ENCODE data around the gene TTL. TPM values are rescaled to one million over a fixed set of nuclear protein-coding genes. Genes with fewer than 3 reads are reported as not detected.
"Not testable (repeated sequence)": the region's sequence is repeated elsewhere in the genome, so short reads cannot be mapped to it uniquely, and the experiment has no call there.

TTL gene
- 84.4 and 85.0 TPM in 2 replicates for polyA plus RNA-seq (2014; cell fraction: cytosol; rRNA removed)
- polyA plus RNA-seq (2014; cell fraction: nucleus; rRNA removed): 64.6 and 67.8 TPM in 2 replicates

- peak; percentile 61 for DNase-seq (ENCODE audit: low spot score)
These were observed at the start of gene TTL for GRCh38 chr2:112481528-112482233. TTL (plus strand) TSS chr2:112482156; CDS start chr2:112482345, 189 bp downstream.

- DNase-seq (ENCODE audit: low spot score): not testable (repeated sequence)
These were observed 49.6 kb upstream of the TTL start for GRCh38 chr2:112432390-112432734.

- not testable (repeated sequence) for DNase-seq (ENCODE audit: low spot score)
These were observed 49.0 kb upstream of the TTL start for GRCh38 chr2:112432735-112433479.

- peak; percentile 65 for DNase-seq (ENCODE audit: low spot score)
These were observed 48.5 kb upstream of the TTL start, which contains the start of gene RGPD8 for GRCh38 chr2:112433480-112433879. RGPD8 (minus strand) TSS chr2:112433645; CDS start chr2:112433453, 192 bp downstream.

- DNase-seq (ENCODE audit: low spot score): peak; percentile 3
These were observed 47.8 kb upstream of the TTL start for GRCh38 chr2:112433932-112434730.

- peak; percentile 2 for DNase-seq (ENCODE audit: low spot score)
These were observed 46.9 kb upstream of the TTL start for GRCh38 chr2:112434890-112435715.

GRCh38 chr2:112435716-112436431, 46.1 kb upstream of the TTL start:
- DNase-seq (ENCODE audit: low spot score): peak; percentile 0

- DNase-seq (ENCODE audit: low spot score): not testable (repeated sequence)
These were observed 45.0 kb upstream of the TTL start for GRCh38 chr2:112436993-112437392.

- DNase-seq (ENCODE audit: low spot score): not testable (repeated sequence)
These were observed 44.5 kb upstream of the TTL start for GRCh38 chr2:112437405-112437831.

- not testable (repeated sequence) for DNase-seq (ENCODE audit: low spot score)
These were observed 43.2 kb upstream of the TTL start for GRCh38 chr2:112438603-112439261.

- not testable (repeated sequence) for DNase-seq (ENCODE audit: low spot score)
These were observed 37.7 kb upstream of the TTL start for GRCh38 chr2:112444256-112444655.

GRCh38 chr2:112449854-112450253, 32.1 kb upstream of the TTL start:
- DNase-seq (ENCODE audit: low spot score): no peak

- no peak for DNase-seq (ENCODE audit: low spot score)
These were observed 30.6 kb upstream of the TTL start for GRCh38 chr2:112451317-112451716.

GRCh38 chr2:112454586-112454985, 27.4 kb upstream of the TTL start:
- no peak for DNase-seq (ENCODE audit: low spot score)

- no peak for DNase-seq (ENCODE audit: low spot score)
These were observed 22.6 kb upstream of the TTL start for GRCh38 chr2:112459372-112459771.

GRCh38 chr2:112462178-112462577, 19.8 kb upstream of the TTL start:
- DNase-seq (ENCODE audit: low spot score): no peak

- no peak for DNase-seq (ENCODE audit: low spot score)
These were observed 18.7 kb upstream of the TTL start for GRCh38 chr2:112463256-112463655.

GRCh38 chr2:112465382-112465781, 16.6 kb upstream of the TTL start:
- DNase-seq (ENCODE audit: low spot score): no peak

- no peak for DNase-seq (ENCODE audit: low spot score)
These were observed 9.3 kb upstream of the TTL start for GRCh38 chr2:112472547-112473263.
